Endothelial cell of umbilical vein (primary cell): ENCODE results near the gene AFAP1L2. TPM values are rescaled to one million over a fixed set of nuclear protein-coding genes. Genes with fewer than 3 reads are reported as not detected.

Source experiments
- BruUV-seq: library from RNA; stranded (reverse); fragments of 400-500 nt; replicated peaks from 2 replicates; lab custom pipeline; 2021; lab: Mats Ljungman, UMichigan
- CTCF ChIA-PET: fragments of 300-600, 350-600 bp; sonication (Branson Sonifier 250); formaldehyde crosslinking; loops from one replicate; lab custom pipeline; 2021; ENCODE audit warnings: antibody characterized with exemption, inconsistent platforms; lab: Charles Lee
- POLR2A ChIA-PET: fragments of 300-600, 350-600 bp; sonication (Branson Sonifier 250); formaldehyde crosslinking; loops from one replicate; lab custom pipeline; 2021; ENCODE audit warnings: antibody characterized with exemption, inconsistent platforms; lab: Charles Lee
- DNase-seq: peaks from one replicate; pipeline ENCODE4 v3.0.0-alpha.2; 2011; ENCODE audit warnings: low read depth, low spot score
- FAIRE-seq: peaks from 2 replicates; lab custom pipeline; 2011; peaks lifted over from hg19 to GRCh38; lab: Jason Lieb, UNC
- H2AFZ ChIP-seq: 2 replicates; pipeline ENCODE4 v1.6.0; 2012; ENCODE audit warnings: low read depth, low read length, control low read depth, inconsistent platforms
- H3K27ac ChIP-seq: 2 replicates; pipeline ENCODE4 v1.5.1; 2011; ENCODE audit warnings: low read depth, mild to moderate bottlenecking, control low read depth, low read length, moderate library complexity; ENCODE audit not compliant: insufficient read depth
- H3K27me3 ChIP-seq, 2 experiments: 2 replicates each; pipeline versions ENCODE4 v1.6.0 to v1.6.1; 2011; ENCODE audit warnings: low read length in 2 of 2, mixed read lengths in 1 of 2; ENCODE audit not compliant: control insufficient read depth in 2 of 2, insufficient read depth in 2 of 2
- H3K36me3 ChIP-seq, 2 experiments: 2 replicates in 1 of 2; 3 replicates in 1 of 2; pipeline ENCODE4 v1.5.1; 2011; ENCODE audit warnings: low read length in 2 of 2, mild to moderate bottlenecking in 1 of 2, moderate library complexity in 1 of 2; ENCODE audit not compliant: control insufficient read depth in 2 of 2, insufficient read depth in 2 of 2; ENCODE audit errors: extremely low read depth in 1 of 2
- H3K4me1 ChIP-seq: 3 replicates; pipeline ENCODE4 v1.5.1; 2011; ENCODE audit warnings: mild to moderate bottlenecking, low read length; ENCODE audit not compliant: control insufficient read depth, insufficient read depth; ENCODE audit errors: extremely low read depth
- H3K4me2 ChIP-seq: 2 replicates; pipeline ENCODE4 v1.6.1; 2011; ENCODE audit warnings: low read length, control low read depth, mixed read lengths; ENCODE audit not compliant: insufficient read depth
- H3K4me3 ChIP-seq, 3 experiments: fragments of 200-600 bp in 1 of 3; sonication (generic), shearing (Covaris generic) in 1 of 3; replicated peaks in 1 of 3; 2 replicates each; pipeline ENCODE4 v1.5.1; 2011 to 2016; ENCODE audit warnings: control low read depth in 3 of 3, low read length in 3 of 3, mild to moderate bottlenecking in 2 of 3, inconsistent platforms in 1 of 3, low read depth in 1 of 3, moderate library complexity in 1 of 3; ENCODE audit not compliant: insufficient read depth in 1 of 3
- H3K79me2 ChIP-seq: 2 replicates; pipeline ENCODE4 v1.6.0; 2012; ENCODE audit warnings: low read length, inconsistent platforms; ENCODE audit not compliant: control insufficient read depth, insufficient read depth
- H3K9ac ChIP-seq: replicated peaks from 2 replicates; pipeline ENCODE3; 2011; ENCODE audit warnings: low read length, control low read depth; ENCODE audit not compliant: insufficient read depth; ENCODE audit errors: extremely low read depth
- H3K9me1 ChIP-seq: replicated peaks from 3 replicates; pipeline ENCODE4 v1.6.0; 2011; ENCODE audit warnings: mild to moderate bottlenecking, low read length; ENCODE audit not compliant: control insufficient read depth, insufficient read depth; ENCODE audit errors: extremely low read depth
- H3K9me3 ChIP-seq: replicated peaks from 2 replicates; pipeline ENCODE4 v1.5.1; 2012; ENCODE audit warnings: low read length, inconsistent platforms; ENCODE audit not compliant: control insufficient read depth, insufficient read depth
- H4K20me1 ChIP-seq: replicated peaks from 2 replicates; pipeline ENCODE3; 2011; ENCODE audit warnings: mild to moderate bottlenecking, low read length; ENCODE audit not compliant: control insufficient read depth, insufficient read depth; ENCODE audit errors: extremely low read depth
- EZH2 ChIP-seq: IDR thresholded peaks from 2 replicates; pipeline ENCODE4 v1.6.1; 2012; ENCODE audit warnings: borderline replicate concordance, low read depth, mild to moderate bottlenecking, moderate library complexity, low read length, inconsistent platforms; ENCODE audit not compliant: severe bottlenecking
- FOS ChIP-seq: IDR thresholded peaks from 2 replicates; pipeline ENCODE4 v1.6.1; 2011; ENCODE audit warnings: mild to moderate bottlenecking, low read length, moderate library complexity, borderline replicate concordance; ENCODE audit not compliant: insufficient read depth
- GATA2 ChIP-seq: IDR thresholded peaks from 2 replicates; pipeline ENCODE4 v1.7.0; 2011; ENCODE audit warnings: low read depth, mild to moderate bottlenecking, moderate library complexity, mixed read lengths, low read length; ENCODE audit not compliant: insufficient read length, insufficient read depth
- JUN ChIP-seq: IDR thresholded peaks from 2 replicates; pipeline ENCODE4 v1.6.1; 2011; ENCODE audit warnings: borderline replicate concordance, low read depth; ENCODE audit not compliant: insufficient read length, insufficient read depth
- MYC ChIP-seq: IDR thresholded peaks from one replicate; pipeline ENCODE4 v1.6.1; 2011; ENCODE audit warnings: mild to moderate bottlenecking, low read depth, low read length
- POLR2A ChIP-seq: IDR thresholded peaks from 2 replicates; pipeline ENCODE4 v1.6.1; 2012; ENCODE audit warnings: low read depth, mild to moderate bottlenecking, control low read depth, low read length
- POLR2AphosphoS5 ChIP-seq: IDR thresholded peaks from 2 replicates; pipeline ENCODE4 v1.6.1; 2012; ENCODE audit warnings: low read depth, mild to moderate bottlenecking, control low read depth, low read length, moderate library complexity; ENCODE audit not compliant: insufficient read depth
- dilution Hi-C: fragments of 300-500 bp; cut with MboI; formaldehyde crosslinking; loops from one replicate; pipeline ENCODE4 v1.15.0; 2019; ENCODE audit warnings: low sequenced_read_pairs; ENCODE audit not compliant: extremely low pct_ligation_motif_present
- intact Hi-C: fragments of 100-400 bp; cut with micrococcal nuclease; formaldehyde crosslinking; loops from one replicate; pipeline ENCODE4 v1.10.0; 2022
- polyA plus RNA-seq, 4 experiments: library from polyadenylated mRNA; depleted of rRNA in 3 of 4; stranded (reverse) in 3 of 4; unstranded in 1 of 4; fragments of >200 nt; gene quantifications; 2 replicates each; pipeline versions ENCODE4 v1.2.1 to v1.2.3, GENCODE V29; 2011 to 2012; ENCODE audit warnings: missing spikeins in 1 of 4
- total RNA-seq: library from RNA; stranded (reverse); gene quantifications from 2 replicates; pipeline ENCODE4 v1.2.3, GENCODE V29; 2021
- TF ChIP-seq, protein P1 (sequence below), 2 donors: IDR thresholded peaks; 1 replicate in 1 of 2; 2 replicates in 1 of 2; pipeline ENCODE4 v1.5.1; 2011; ENCODE audit warnings: low read length in 2 of 2, mild to moderate bottlenecking in 2 of 2, moderate library complexity in 2 of 2, control low read depth in 1 of 2, inconsistent platforms in 1 of 2, low read depth in 1 of 2; ENCODE audit not compliant: insufficient read depth in 1 of 2; ENCODE audit errors: extremely low read depth in 1 of 2
- TF ChIP-seq, protein P2 (sequence below): IDR thresholded peaks from 2 replicates; pipeline ENCODE4 v1.6.1; 2011; ENCODE audit not compliant: insufficient read depth, insufficient read length

Gene AFAP1L2
- total and polyA plus RNA-seq, 2 donors (not counting 3 experiments of a cell fraction or from before 2014, with no cell fraction given) = 0.90 to 4.1 TPM

DNA sequence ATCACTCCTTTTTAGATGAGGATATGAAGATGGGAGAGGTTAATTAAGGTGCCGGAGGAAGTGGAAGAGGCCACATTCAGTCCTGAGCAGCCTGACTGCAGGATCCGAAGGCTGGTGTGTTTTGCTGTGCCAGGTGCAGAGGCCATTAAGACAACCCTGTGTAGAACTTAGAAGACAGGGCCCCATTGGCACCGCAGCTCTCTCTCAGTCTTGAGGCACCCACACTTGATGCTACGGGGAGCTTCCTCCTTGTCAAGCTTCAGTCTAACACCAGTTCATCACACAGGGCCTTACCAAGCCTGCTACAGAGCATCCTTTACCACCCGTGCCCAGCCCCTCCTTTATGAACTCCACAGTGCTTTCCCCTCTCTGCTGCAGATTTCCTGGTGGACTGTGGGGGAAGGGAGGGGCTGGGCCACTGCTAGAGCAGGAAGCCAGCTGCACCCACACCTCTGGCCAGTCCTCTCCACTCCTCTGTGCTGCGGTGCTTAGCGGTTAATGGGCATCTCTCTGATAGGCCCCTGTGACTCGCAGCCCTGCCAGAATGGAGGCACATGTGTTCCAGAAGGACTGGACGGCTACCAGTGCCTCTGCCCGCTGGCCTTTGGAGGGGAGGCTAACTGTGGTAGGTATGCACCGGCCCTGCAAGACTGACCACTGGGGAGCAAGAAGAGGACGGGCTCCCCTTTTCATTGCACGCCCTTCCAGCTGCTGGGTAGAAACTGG is 119.8 kb downstream of the AFAP1L2 start:
- ChIA-PET CTCF (interaction anchor here (3.3 kb wide), 1 partner anchor 19 kb away, joined by 11 read pairs; no protein-coding TSS in a partner anchor), POLR2A (no interaction called here)
- Histone ChIP-seq H3K9ac (no peak overlapping the region), H3K9me1 (no peaks in the 10 kb centered on the region), H3K4me3 (no peak overlapping the region), H3K9me3 (no peaks in the 10 kb centered on the region), H3K79me2 (no peaks in the 10 kb centered on the region), H3K4me1 (no peaks in the 10 kb centered on the region), H4K20me1 (no peaks in the 10 kb centered on the region), H3K36me3 (no peaks in the 10 kb centered on the region), H3K27me3 (peaks cover 0 to 9% of the 10 kb centered on the region in 2 experiments), H3K27ac (no peak overlapping the region), H3K4me2 (no peak overlapping the region), H2AFZ (no peak overlapping the region)
- intact Hi-C loops (no loop called here), dilution Hi-C loops (no loop called here)
- FAIRE-seq (no peak), DNase-seq (no peak)
- TF ChIP-seq GATA2 = no peak
- TF ChIP-seq POLR2AphosphoS5 = no peak
- TF ChIP-seq JUN = no peak
- TF ChIP-seq, protein P1, sequence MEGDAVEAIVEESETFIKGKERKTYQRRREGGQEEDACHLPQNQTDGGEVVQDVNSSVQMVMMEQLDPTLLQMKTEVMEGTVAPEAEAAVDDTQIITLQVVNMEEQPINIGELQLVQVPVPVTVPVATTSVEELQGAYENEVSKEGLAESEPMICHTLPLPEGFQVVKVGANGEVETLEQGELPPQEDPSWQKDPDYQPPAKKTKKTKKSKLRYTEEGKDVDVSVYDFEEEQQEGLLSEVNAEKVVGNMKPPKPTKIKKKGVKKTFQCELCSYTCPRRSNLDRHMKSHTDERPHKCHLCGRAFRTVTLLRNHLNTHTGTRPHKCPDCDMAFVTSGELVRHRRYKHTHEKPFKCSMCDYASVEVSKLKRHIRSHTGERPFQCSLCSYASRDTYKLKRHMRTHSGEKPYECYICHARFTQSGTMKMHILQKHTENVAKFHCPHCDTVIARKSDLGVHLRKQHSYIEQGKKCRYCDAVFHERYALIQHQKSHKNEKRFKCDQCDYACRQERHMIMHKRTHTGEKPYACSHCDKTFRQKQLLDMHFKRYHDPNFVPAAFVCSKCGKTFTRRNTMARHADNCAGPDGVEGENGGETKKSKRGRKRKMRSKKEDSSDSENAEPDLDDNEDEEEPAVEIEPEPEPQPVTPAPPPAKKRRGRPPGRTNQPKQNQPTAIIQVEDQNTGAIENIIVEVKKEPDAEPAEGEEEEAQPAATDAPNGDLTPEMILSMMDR (IDR thresholded peaks at IDR 0.05; ENCODE audit: extremely low read depth in 1 of 2, insufficient read depth in 1 of 2, low read depth in 1 of 2, low read length in 2 of 2) = no peak
- TF ChIP-seq, protein P2, sequence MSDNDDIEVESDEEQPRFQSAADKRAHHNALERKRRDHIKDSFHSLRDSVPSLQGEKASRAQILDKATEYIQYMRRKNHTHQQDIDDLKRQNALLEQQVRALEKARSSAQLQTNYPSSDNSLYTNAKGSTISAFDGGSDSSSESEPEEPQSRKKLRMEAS = no peak
- TF ChIP-seq POLR2A = no peak
- TF ChIP-seq FOS = no peak
- no peak for TF ChIP-seq MYC
- no peak for TF ChIP-seq EZH2
- BruUV-seq = no TSS peak
